Breast epithelium (tissue), 4 donors: Measurements from ENCODE around the gene CXCR1. TPM values are rescaled to one million over a fixed set of nuclear protein-coding genes. Genes with fewer than 3 reads are reported as not detected.
"Not testable (repeated sequence)": the region's sequence is repeated elsewhere in the genome, so short reads cannot be mapped to it uniquely, and the experiment has no call there.

ENCODE experiments used
- DNase-seq, 2 donors: peaks; one replicate each; pipeline ENCODE4 v3.0.0-alpha.2; 2019; ENCODE audit warnings: low spot score in 2 of 2
- H3K27ac ChIP-seq, 2 donors: fragments of 200-600 bp; sonication (generic) in 1 of 2; one replicate each; pipeline ENCODE4 v1.5.1; 2016 to 2019; ENCODE audit warnings: mild to moderate bottlenecking in 1 of 2
- H3K27me3 ChIP-seq, 2 donors: fragments of 200-600 bp; sonication (generic) in 1 of 2; one replicate each; pipeline versions ENCODE4 v1.5.1 to v1.6.0; 2017 to 2019; ENCODE audit warnings: control low read depth in 1 of 2, mild to moderate bottlenecking in 1 of 2
- H3K36me3 ChIP-seq: fragments of 200-600 bp; one replicate; pipeline ENCODE4 v1.5.1; 2019
- H3K4me1 ChIP-seq, 2 donors: fragments of 200-600 bp; sonication (generic); one replicate each; pipeline ENCODE4 v1.5.1; 2016 to 2019; ENCODE audit warnings: control low read depth in 1 of 2
- H3K4me3 ChIP-seq, 3 donors: fragments of 200-600 bp; sonication (generic); 1 replicate in 2 of 3; 2 replicates in 1 of 3; pipeline ENCODE4 v1.5.1; 2016 to 2019; ENCODE audit warnings: mild to moderate bottlenecking in 3 of 3, moderate library complexity in 2 of 3
- H3K9me3 ChIP-seq, 2 donors: fragments of 200-600 bp; sonication (generic) in 1 of 2; one replicate each; pipeline ENCODE4 v1.5.1; 2016 to 2019; ENCODE audit warnings: control low read depth in 1 of 2
- CTCF ChIP-seq, 3 donors: fragments of 450-650 bp; IDR thresholded peaks; one replicate each; pipeline ENCODE4 v1.5.1; 2016 to 2017; ENCODE audit warnings: antibody characterized with exemption in 3 of 3, mild to moderate bottlenecking in 3 of 3, moderate library complexity in 3 of 3
- POLR2A ChIP-seq: fragments of 450-650 bp; IDR thresholded peaks from one replicate; pipeline ENCODE4 v1.6.1; 2016; ENCODE audit warnings: antibody characterized with exemption, mild to moderate bottlenecking, moderate library complexity
- POLR2AphosphoS5 ChIP-seq, 3 donors: sonication (generic); formaldehyde crosslinking; IDR thresholded peaks; one replicate each; pipeline ENCODE4 v1.6.1; 2017; ENCODE audit warnings: antibody characterized with exemption in 3 of 3
- intact Hi-C: fragments of 100-400 bp; cut with DNase I; formaldehyde crosslinking; loops from one replicate; pipeline ENCODE4 v1.15.1; 2023; ENCODE audit warnings: low total_unique reads
- total RNA-seq, 3 donors: library from RNA; depleted of rRNA; stranded (reverse); fragments of >200 nt; gene quantifications; one replicate each; pipeline ENCODE4 v1.1.0, GENCODE V29; 2016

The CXCR1 gene
- total RNA-seq, 3 donors from 2014 or later = 0.16 TPM; not detected in 2

DNA sequence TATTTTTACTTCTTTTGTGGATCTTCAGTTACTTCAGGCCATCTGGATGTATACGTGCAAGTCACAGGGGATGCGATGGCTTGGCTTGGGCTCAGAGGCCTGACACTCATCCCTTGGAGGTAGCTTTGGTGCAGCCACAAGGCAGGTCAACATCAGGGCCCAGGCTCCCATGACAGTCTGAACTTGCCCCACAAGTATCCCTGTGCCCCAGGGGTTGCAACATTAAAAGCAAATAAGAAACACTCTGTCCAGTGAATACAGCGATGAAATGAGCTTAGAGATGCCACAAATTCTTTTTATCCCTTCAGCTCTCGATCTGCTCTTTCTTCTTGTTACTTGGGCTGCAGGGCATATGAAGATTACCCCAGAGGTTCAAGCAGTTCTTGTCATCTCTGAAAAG is 13.0 kb upstream of the CXCR1 start:
- no peak for DNase-seq
- H3K4me1 ChIP-seq = no peaks in the 10 kb centered on the region
- H3K9me3 ChIP-seq = no peaks in the 10 kb centered on the region
- TF ChIP-seq POLR2AphosphoS5 (IDR thresholded peaks at IDR 0.05) = no peak
- no peak for TF ChIP-seq CTCF (IDR thresholded peaks at IDR 0.05)
- TF ChIP-seq POLR2A = no peak
- intact Hi-C loops = no loop called here
- no peaks in the 10 kb centered on the region for H3K36me3 ChIP-seq
- H3K4me3 ChIP-seq = no peak overlapping the region
- H3K27ac ChIP-seq = no peak overlapping the region
- no peaks in the 10 kb centered on the region for H3K27me3 ChIP-seq

DNA sequence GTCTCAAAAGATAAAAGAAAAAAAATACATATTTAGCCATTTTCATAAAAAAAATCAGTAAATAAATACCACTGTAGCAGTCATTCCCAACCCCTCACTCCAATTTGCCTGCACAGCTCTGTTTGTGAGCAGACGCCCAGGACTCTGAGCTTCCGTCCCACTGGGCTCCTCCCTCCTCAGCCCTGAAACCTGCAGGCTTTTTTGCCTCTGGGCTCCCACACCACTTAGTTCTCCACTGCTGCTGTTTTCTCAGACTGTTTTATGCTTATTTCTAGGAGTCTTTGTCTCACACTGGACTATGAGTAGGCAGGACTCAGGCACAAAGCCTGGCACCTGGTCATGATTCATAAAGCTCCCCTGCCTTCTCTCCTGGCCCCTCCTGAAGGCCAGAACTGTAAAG is 6.1 kb upstream of the CXCR1 start:
- H3K27ac ChIP-seq = no peak overlapping the region
- no peaks in the 10 kb centered on the region for H3K9me3 ChIP-seq
- no peak for DNase-seq
- H3K27me3 ChIP-seq = no peaks in the 10 kb centered on the region
- intact Hi-C loops = no loop called here
- H3K4me3 ChIP-seq = no peak overlapping the region
- no peak for TF ChIP-seq CTCF (IDR thresholded peaks at IDR 0.05)
- TF ChIP-seq POLR2A = no peak
- no peak for TF ChIP-seq POLR2AphosphoS5 (IDR thresholded peaks at IDR 0.05)
- H3K4me1 ChIP-seq = no peaks in the 10 kb centered on the region
- H3K36me3 ChIP-seq = no peaks in the 10 kb centered on the region

- H3K4me3 ChIP-seq, DNase-seq, H3K27me3 ChIP-seq, H3K9me3 ChIP-seq, intact Hi-C loops, H3K27ac ChIP-seq, H3K4me1 ChIP-seq, H3K36me3 ChIP-seq: not testable (repeated sequence)
Observed at GRCh38 chr2:218171744-218172143, 5.0 kb upstream of the CXCR1 start.

DNA sequence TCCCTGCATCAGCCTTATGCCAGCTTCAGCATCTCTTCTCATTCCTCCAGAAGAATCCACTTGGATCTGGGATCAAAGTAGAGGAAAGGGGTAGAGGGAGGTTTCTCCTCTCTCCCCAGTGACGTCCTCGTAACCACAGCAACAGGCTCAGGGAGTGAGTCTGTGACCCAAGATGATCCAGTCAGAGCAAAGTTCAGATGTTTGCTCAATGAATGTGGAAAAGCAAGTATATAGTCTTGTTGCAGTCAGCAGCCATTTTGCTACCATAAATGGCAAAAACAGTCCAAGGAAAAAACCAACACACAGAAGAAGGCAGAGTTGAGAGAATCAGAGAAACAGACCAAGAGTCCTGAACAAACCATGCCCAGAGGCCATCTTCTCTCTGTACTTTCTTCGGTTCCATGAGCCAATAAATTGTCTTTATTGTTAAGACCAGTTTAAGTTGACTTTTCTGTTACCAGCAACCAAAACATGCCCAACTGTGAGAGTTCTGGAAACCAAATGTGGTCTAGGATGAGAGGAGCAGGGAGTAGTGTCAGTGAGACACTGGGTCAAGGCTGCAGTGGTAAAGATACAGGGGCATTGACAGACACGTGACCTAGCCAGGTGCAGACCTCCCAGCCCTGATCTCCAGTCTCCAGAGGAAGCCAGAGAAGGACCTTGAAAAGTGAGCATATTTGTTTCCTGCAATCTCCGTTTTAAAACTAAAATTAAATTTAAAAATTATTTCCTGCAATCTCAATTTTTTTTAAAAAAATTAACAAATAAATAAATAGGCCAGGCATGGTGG is 3.2 kb upstream of the CXCR1 start:
- intact Hi-C loops = no loop called here
- no peaks in the 10 kb centered on the region for H3K9me3 ChIP-seq
- H3K27me3 ChIP-seq = no peaks in the 10 kb centered on the region
- TF ChIP-seq POLR2AphosphoS5 (IDR thresholded peaks at IDR 0.05) (no peak), POLR2A (no peak), CTCF (IDR thresholded peaks at IDR 0.05) (no peak)
- no peak overlapping the region for H3K4me3 ChIP-seq
- no peaks in the 10 kb centered on the region for H3K36me3 ChIP-seq
- no peak overlapping the region for H3K27ac ChIP-seq
- no peak for DNase-seq
- no peaks in the 10 kb centered on the region for H3K4me1 ChIP-seq

- intact Hi-C loops = no loop called here
- Histone ChIP-seq H3K4me1 (no peaks in the 10 kb centered on the region), H3K36me3 (no peaks in the 10 kb centered on the region), H3K27ac (no peak overlapping the region), H3K4me3 (no peak overlapping the region), H3K9me3 (no peaks in the 10 kb centered on the region), H3K27me3 (no peaks in the 10 kb centered on the region)
- TF ChIP-seq CTCF (IDR thresholded peaks at IDR 0.05) (peak in 1 of 3 donors; percentile 19), POLR2AphosphoS5 (IDR thresholded peaks at IDR 0.05) (no peak)
- no peak for DNase-seq
Observed at GRCh38 chr2:218168635-218169462, 2.1 kb upstream of the CXCR1 start.
